DND-41 (cell line): ENCODE results near the gene WDFY3.

ENCODE experiments used
- ATAC-seq: fragments of 200-7000 bp; cut with Tn5 transposase; 3 replicates; pipeline ENCODE4 v1.9.1; 2021; ENCODE audit warnings: low read depth; ENCODE audit not compliant: insufficient read depth
- DNase-seq: peaks from one replicate; pipeline ENCODE4 v3.0.0-alpha.2; 2020
- H2AFZ ChIP-seq: 2 replicates; pipeline ENCODE4 v1.6.0; 2012; ENCODE audit warnings: low read depth, low read length
- H3K27ac ChIP-seq: 2 replicates; pipeline ENCODE4 v1.5.1; 2012; ENCODE audit warnings: low read length, inconsistent platforms
- H3K27me3 ChIP-seq: fragments of 200-600 bp; sonication (generic); 2 replicates; pipeline ENCODE4 v1.6.0; 2012; ENCODE audit warnings: low read length, mild to moderate bottlenecking, inconsistent platforms; ENCODE audit not compliant: insufficient read depth, poor library complexity
- H3K36me3 ChIP-seq: 2 replicates; pipeline ENCODE4 v1.5.1; 2012; ENCODE audit warnings: low read length, inconsistent platforms; ENCODE audit not compliant: insufficient read depth
- H3K4me1 ChIP-seq: 2 replicates; pipeline ENCODE4 v1.5.1; 2012; ENCODE audit warnings: mild to moderate bottlenecking, low read length; ENCODE audit not compliant: insufficient read depth
- H3K4me2 ChIP-seq: 2 replicates; pipeline ENCODE4 v1.6.0; 2012; ENCODE audit warnings: mild to moderate bottlenecking, moderate library complexity, low read length, inconsistent platforms; ENCODE audit not compliant: insufficient read depth
- H3K4me3 ChIP-seq, 2 experiments: fragments of 200-600 bp in 1 of 2; shearing (Covaris generic) in 1 of 2; 2 replicates each; pipeline ENCODE4 v1.5.1; 2012 to 2016; ENCODE audit warnings: inconsistent platforms in 2 of 2, low read length in 2 of 2, mild to moderate bottlenecking in 2 of 2, low read depth in 1 of 2, moderate library complexity in 1 of 2
- H3K79me2 ChIP-seq: 2 replicates; pipeline ENCODE4 v1.6.0; 2012; ENCODE audit warnings: low read length, inconsistent platforms; ENCODE audit not compliant: insufficient read depth
- H3K9ac ChIP-seq: 2 replicates; pipeline ENCODE4 v1.6.0; 2012; ENCODE audit warnings: low read depth, mild to moderate bottlenecking, inconsistent platforms, low read length, moderate library complexity
- H3K9me3 ChIP-seq: 2 replicates; pipeline ENCODE4 v1.5.1; 2012; ENCODE audit warnings: low read length, moderate library complexity, mild to moderate bottlenecking, inconsistent platforms; ENCODE audit not compliant: insufficient read depth, severe bottlenecking
- H4K20me1 ChIP-seq: 2 replicates; pipeline ENCODE4 v1.6.0; 2012; ENCODE audit warnings: low read length; ENCODE audit not compliant: insufficient read depth
- EZH2 ChIP-seq: IDR thresholded peaks from 3 replicates; pipeline ENCODE4 v1.6.1; 2012; ENCODE audit warnings: borderline replicate concordance, low read depth, mild to moderate bottlenecking, moderate library complexity, low read length, inconsistent platforms; ENCODE audit not compliant: severe bottlenecking
- TF ChIP-seq, protein P1 (sequence below): IDR thresholded peaks from 2 replicates; pipeline ENCODE4 v1.5.1; 2012; ENCODE audit warnings: borderline replicate concordance, low read length, moderate library complexity, mild to moderate bottlenecking; ENCODE audit not compliant: poor library complexity, severe bottlenecking; ENCODE audit errors: extremely low read depth

WDFY3 gene

DNA sequence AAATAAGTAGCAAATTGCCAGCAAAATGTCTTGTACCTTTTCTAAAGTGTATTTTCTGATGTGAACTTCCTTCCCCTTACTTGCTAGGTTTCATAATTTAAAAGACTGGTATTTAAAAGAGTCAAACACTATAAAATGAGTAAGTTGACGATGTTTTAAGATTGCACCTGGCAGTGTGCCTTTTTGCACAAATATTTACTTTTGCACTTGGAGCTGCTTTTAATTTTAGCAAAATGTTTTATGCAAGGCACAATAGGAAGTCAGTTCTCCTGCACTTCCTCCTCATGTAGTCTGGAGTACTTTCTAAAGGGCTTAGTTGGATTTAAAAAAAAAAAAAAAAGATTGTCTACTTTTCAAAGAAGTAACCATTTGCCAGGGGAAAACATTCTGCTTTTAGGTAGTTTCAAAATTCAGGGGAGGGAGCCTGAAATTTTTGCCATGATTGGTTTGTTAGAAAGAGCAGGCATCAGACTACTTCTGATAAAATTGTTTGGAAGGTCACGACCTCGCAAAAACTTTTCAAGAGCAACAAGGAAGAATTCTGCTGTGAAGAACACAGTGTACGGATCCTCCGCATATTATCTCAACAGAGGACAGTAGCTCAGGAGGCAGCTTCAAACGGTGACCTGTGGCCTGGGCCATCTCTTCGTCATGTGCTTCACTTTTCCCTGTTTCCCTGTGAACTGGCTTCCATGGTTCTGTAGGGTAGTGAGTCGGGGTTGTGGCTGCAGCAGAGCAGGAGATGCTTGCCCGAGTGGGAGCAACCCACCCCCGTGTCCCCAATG lies 317.4 kb downstream of the WDFY3 start:
- H3K27me3 ChIP-seq, result no peaks in the 10 kb centered on the region
- no peak overlapping the region for H3K27ac ChIP-seq
- no peak for ATAC-seq
- no peak overlapping the region for H3K4me3 ChIP-seq
- no peaks in the 10 kb centered on the region for H3K79me2 ChIP-seq
- TF ChIP-seq, protein P1, sequence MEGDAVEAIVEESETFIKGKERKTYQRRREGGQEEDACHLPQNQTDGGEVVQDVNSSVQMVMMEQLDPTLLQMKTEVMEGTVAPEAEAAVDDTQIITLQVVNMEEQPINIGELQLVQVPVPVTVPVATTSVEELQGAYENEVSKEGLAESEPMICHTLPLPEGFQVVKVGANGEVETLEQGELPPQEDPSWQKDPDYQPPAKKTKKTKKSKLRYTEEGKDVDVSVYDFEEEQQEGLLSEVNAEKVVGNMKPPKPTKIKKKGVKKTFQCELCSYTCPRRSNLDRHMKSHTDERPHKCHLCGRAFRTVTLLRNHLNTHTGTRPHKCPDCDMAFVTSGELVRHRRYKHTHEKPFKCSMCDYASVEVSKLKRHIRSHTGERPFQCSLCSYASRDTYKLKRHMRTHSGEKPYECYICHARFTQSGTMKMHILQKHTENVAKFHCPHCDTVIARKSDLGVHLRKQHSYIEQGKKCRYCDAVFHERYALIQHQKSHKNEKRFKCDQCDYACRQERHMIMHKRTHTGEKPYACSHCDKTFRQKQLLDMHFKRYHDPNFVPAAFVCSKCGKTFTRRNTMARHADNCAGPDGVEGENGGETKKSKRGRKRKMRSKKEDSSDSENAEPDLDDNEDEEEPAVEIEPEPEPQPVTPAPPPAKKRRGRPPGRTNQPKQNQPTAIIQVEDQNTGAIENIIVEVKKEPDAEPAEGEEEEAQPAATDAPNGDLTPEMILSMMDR, result no peak
- TF ChIP-seq EZH2, result no peak
- H3K36me3 ChIP-seq, result no peaks in the 10 kb centered on the region
- H3K4me2 ChIP-seq, result no peak overlapping the region
- H4K20me1 ChIP-seq, result no peaks in the 10 kb centered on the region
- no peaks in the 10 kb centered on the region for H3K4me1 ChIP-seq
- DNase-seq, result no peak
- H3K9ac ChIP-seq, result no peak overlapping the region
- no peaks in the 10 kb centered on the region for H3K9me3 ChIP-seq
- H2AFZ ChIP-seq, result no peak overlapping the region

GRCh38 chr4:84648178-84648577 lies 318.3 kb downstream of the WDFY3 start:
- no peaks in the 10 kb centered on the region for H3K79me2 ChIP-seq
- no peaks in the 10 kb centered on the region for H4K20me1 ChIP-seq
- H3K4me1 ChIP-seq, result no peaks in the 10 kb centered on the region
- TF ChIP-seq, protein P1, result no peak
- TF ChIP-seq EZH2, result no peak
- no peaks in the 10 kb centered on the region for H3K9me3 ChIP-seq
- H3K36me3 ChIP-seq, result no peaks in the 10 kb centered on the region
- no peak overlapping the region for H3K27ac ChIP-seq
- no peak overlapping the region for H2AFZ ChIP-seq
- H3K9ac ChIP-seq, result no peak overlapping the region
- no peak overlapping the region for H3K4me2 ChIP-seq
- H3K4me3 ChIP-seq, result no peak overlapping the region
- ATAC-seq (no peak), DNase-seq (no peak)
- no peaks in the 10 kb centered on the region for H3K27me3 ChIP-seq

DNA sequence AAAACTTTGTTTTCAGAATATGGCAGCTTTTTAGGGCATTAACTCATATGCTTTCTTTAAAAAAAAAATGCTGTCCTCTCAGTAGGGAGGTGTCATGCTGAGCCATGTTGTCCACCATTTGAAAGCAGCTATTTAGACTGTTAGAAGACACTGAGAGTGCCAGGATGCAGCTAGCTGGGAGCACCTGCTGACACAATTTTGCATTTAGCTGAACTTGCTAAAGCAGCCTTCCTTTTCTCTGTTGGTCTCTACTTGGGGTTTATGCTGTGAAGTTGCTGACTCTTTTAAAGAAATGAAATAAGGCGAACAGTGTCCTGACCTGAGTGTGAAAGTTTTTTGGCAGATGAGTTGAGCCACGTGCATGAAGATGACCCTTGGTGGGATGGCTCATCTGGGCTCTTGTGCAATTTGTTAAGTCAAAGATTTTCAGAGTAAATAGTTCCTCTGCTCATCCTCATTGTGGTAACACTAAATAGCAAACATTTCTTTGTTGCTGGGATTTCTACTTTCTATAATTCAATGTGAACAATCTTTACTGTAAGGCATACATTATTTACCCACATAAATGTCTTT lies 319.1 kb downstream of the WDFY3 start:
- Histone ChIP-seq H3K27ac (no peak overlapping the region), H3K36me3 (no peaks in the 10 kb centered on the region), H3K4me3 (no peak overlapping the region), H2AFZ (no peak overlapping the region), H4K20me1 (no peaks in the 10 kb centered on the region), H3K4me2 (no peak overlapping the region), H3K9ac (no peak overlapping the region), H3K9me3 (no peaks in the 10 kb centered on the region), H3K27me3 (no peaks in the 10 kb centered on the region), H3K79me2 (no peaks in the 10 kb centered on the region), H3K4me1 (no peaks in the 10 kb centered on the region)
- DNase-seq (no peak), ATAC-seq (no peak)
- TF ChIP-seq EZH2, result no peak
- TF ChIP-seq, protein P1, result no peak
